Measurements from ENCODE around the gene ZNRF1. TPM values are rescaled to one million over a fixed set of nuclear protein-coding genes. Genes with fewer than 3 reads are reported as not detected.
A peak's percentile ranks its signal among the peaks of the same experiment; 100 is the strongest.

ZNRF1 gene
- total and polyA plus RNA-seq, 10 of the 15 experiments (the other 5 are each of a cell fraction or from before 2014, with no cell fraction given), result 5.8 to 25.9 (median 14.3) TPM

GRCh38 chr16:75074304-75074793, 75.5 kb downstream of the ZNRF1 start:
- H3K9ac ChIP-seq (ENCODE audit: control insufficient read depth, insufficient read depth, low read length), result no peak overlapping the region
- ATAC-seq (no peak), DNase-seq (ENCODE audit: low read depth, low spot score) (no peak), FAIRE-seq (no peak)
- BruUV-seq (replicated peaks), result no TSS peak
- SMC1A ChIA-PET (ENCODE audit: uncharacterized antibody, unreplicated experiment), result interaction anchor here (0.9 to 1.6 kb wide), 10 partner anchors 12 to 82 kb away, joined by 3 to 10 read pairs (median 4); partner anchors contain the start of gene ZNRF1
- peaks cover 21% of the 10 kb centered on the region for H3K4me1 ChIP-seq (ENCODE audit: control insufficient read depth, insufficient read depth, low read length)
- intact Hi-C loops (cut with micrococcal nuclease; ENCODE audit: unreplicated experiment) (no loop called here), in situ Hi-C loops (cut with MboI) (no loop called here)
- H2AFZ ChIP-seq (ENCODE audit: control insufficient read depth, low read depth, low read length), result no peak overlapping the region
- peaks cover 12% of the 10 kb centered on the region for H3K79me2 ChIP-seq (ENCODE audit: control insufficient read depth, insufficient read depth, low read length)
- H3K9me3 ChIP-seq (replicated peaks; ENCODE audit: control insufficient read depth, insufficient read depth, low read length), result no peaks in the 10 kb centered on the region
- no peaks in the 10 kb centered on the region for H3K36me3 ChIP-seq (ENCODE audit: control insufficient read depth in 2 of 2, insufficient read depth in 2 of 2, low read length in 1 of 2)
- no peak overlapping the region for H3K4me2 ChIP-seq (ENCODE audit: control insufficient read depth, insufficient read depth)
- H3K4me3 ChIP-seq, result no peak overlapping the region
- TF ChIP-seq RUNX3 (IDR thresholded peaks at IDR 0.05; ENCODE audit: low read length) (0 out of 2 replicates have a peak, but pooled peaks have one; percentile 4), IKZF1 (conservative IDR thresholded peaks at IDR 0.05) (no peak)
- RAD21 ChIA-PET (ENCODE audit: unreplicated experiment), result interaction anchor here (1.1 to 2.8 kb wide), 4 partner anchors 37 to 365 kb away, joined by 3 to 9 read pairs (median 6); no protein-coding TSS in a partner anchor
- POLR2A ChIA-PET, result interaction anchor here (0.6 to 1.4 kb wide), 3 partner anchors 39 to 107 kb away, joined by 3 to 5 read pairs (median 4); no protein-coding TSS in a partner anchor
- CTCF ChIA-PET, result interaction anchor here (0.6 to 1.6 kb wide), 5 partner anchors 10 to 212 kb away, joined by 3 to 7 read pairs (median 6); partner anchors contain the start of gene ZNRF1
- H3K27ac ChIP-seq (ENCODE audit: control insufficient read depth, insufficient read depth), result no peak overlapping the region
- no peaks in the 10 kb centered on the region for H4K20me1 ChIP-seq (ENCODE audit: control insufficient read depth, insufficient read depth)
- no peaks in the 10 kb centered on the region for H3K27me3 ChIP-seq (replicated peaks in 1 of 2; ENCODE audit: control insufficient read depth in 2 of 2, insufficient read depth in 2 of 2, low read length in 1 of 2)
- 63% methylated on average over 4 of the region's 4 CpGs for WGBS (ENCODE audit: insufficient coverage, insufficient replicate concordance, low lambda C conversion rate, missing lambda C conversion rate)

GRCh38 chr16:75074920-75075687, 76.3 kb downstream of the ZNRF1 start:
- peaks cover 12% of the 10 kb centered on the region for H3K79me2 ChIP-seq (ENCODE audit: control insufficient read depth, insufficient read depth, low read length)
- H3K9me3 ChIP-seq (replicated peaks; ENCODE audit: control insufficient read depth, insufficient read depth, low read length), result no peaks in the 10 kb centered on the region
- peak overlapping the region; percentile 97 for H3K4me2 ChIP-seq (ENCODE audit: control insufficient read depth, insufficient read depth)
- H3K27me3 ChIP-seq (replicated peaks in 1 of 2; ENCODE audit: control insufficient read depth in 2 of 2, insufficient read depth in 2 of 2, low read length in 1 of 2), result no peaks in the 10 kb centered on the region
- peak overlapping the region; percentile 41; the same call in 1 of the 2 replicates for H3K4me3 ChIP-seq
- SMC1A ChIA-PET (ENCODE audit: uncharacterized antibody, unreplicated experiment), result interaction anchor here (0.9 to 1.6 kb wide), 12 partner anchors 12 to 82 kb away, joined by 3 to 10 read pairs (median 4); partner anchors contain the start of gene ZNRF1
- RAD21 ChIA-PET (ENCODE audit: unreplicated experiment), result interaction anchor here (1.1 to 2.8 kb wide), 5 partner anchors 31 to 365 kb away, joined by 3 to 9 read pairs (median 5); no protein-coding TSS in a partner anchor
- no peaks in the 10 kb centered on the region for H3K36me3 ChIP-seq (ENCODE audit: control insufficient read depth in 2 of 2, insufficient read depth in 2 of 2, low read length in 1 of 2)
- CTCF ChIA-PET, result interaction anchor here (1.0 to 2.1 kb wide), 5 partner anchors 36 to 212 kb away, joined by 4 to 9 read pairs (median 6); partner anchors contain the start of gene ZNRF1
- H4K20me1 ChIP-seq (ENCODE audit: control insufficient read depth, insufficient read depth), result no peaks in the 10 kb centered on the region
- peak overlapping the region; percentile 77 for H2AFZ ChIP-seq (ENCODE audit: control insufficient read depth, low read depth, low read length)
- 2% methylated on average over 12 of the region's 12 CpGs for WGBS (ENCODE audit: insufficient coverage, insufficient replicate concordance, low lambda C conversion rate, missing lambda C conversion rate)
- H3K9ac ChIP-seq (ENCODE audit: control insufficient read depth, insufficient read depth, low read length), result peak overlapping the region; percentile 39
- peak; percentile 90 for FAIRE-seq
- in situ Hi-C loops (cut with MboI), result no loop called here
- no TSS peak for BruUV-seq (replicated peaks)
- POLR2A ChIA-PET, result interaction anchor here (0.6 to 1.4 kb wide), 3 partner anchors 63 to 132 kb away, joined by 3 to 5 read pairs (median 4); no protein-coding TSS in a partner anchor
- ATAC-seq, result peak; percentile 97
- peak; percentile 96 for DNase-seq (ENCODE audit: low read depth, low spot score)
- peak overlapping the region; percentile 80 for H3K27ac ChIP-seq (ENCODE audit: control insufficient read depth, insufficient read depth)
- intact Hi-C loops (cut with micrococcal nuclease; ENCODE audit: unreplicated experiment), result loop anchor here (1.0 to 5.0 kb wide), 3 partner anchors 37 to 77 kb away; no protein-coding TSS in a partner anchor
- peaks cover 21% of the 10 kb centered on the region for H3K4me1 ChIP-seq (ENCODE audit: control insufficient read depth, insufficient read depth, low read length)
- TF ChIP-seq CHD4 (IDR thresholded peaks at IDR 0.05), result no peak
- no peak for TF ChIP-seq BRCA1 (IDR thresholded peaks at IDR 0.05; ENCODE audit: low read depth, low read length)
- TF ChIP-seq CEBPB (IDR thresholded peaks at IDR 0.05; ENCODE audit: borderline replicate concordance in 1 of 2, low read depth in 2 of 2, low read length in 2 of 2), result no peak
- no peak for TF ChIP-seq NFYB (IDR thresholded peaks at IDR 0.05; ENCODE audit: insufficient read depth, low read depth, low read length)
- TF ChIP-seq SUZ12 (IDR thresholded peaks at IDR 0.05; ENCODE audit: unreplicated experiment), result no peak
- TF ChIP-seq IRF4 (IDR thresholded peaks at IDR 0.05; ENCODE audit: low read depth, low read length), result peak; percentile 44; the same call in 1 of the 2 replicates
- TF ChIP-seq ASH2L (IDR thresholded peaks at IDR 0.05; ENCODE audit: borderline replicate concordance, low read depth), result no peak
- TF ChIP-seq DPF2 (IDR thresholded peaks at IDR 0.05), result peak; percentile 83; the same call in 1 of the 2 replicates
- TF ChIP-seq ZBED1 (IDR thresholded peaks at IDR 0.05; ENCODE audit: borderline replicate concordance), result no peak; the same call in 1 of the 2 replicates
- no peak; the same call in 1 of the 2 replicates for TF ChIP-seq SPI1 (IDR thresholded peaks at IDR 0.05; ENCODE audit: borderline replicate concordance, insufficient read depth, low read depth, low read length)
- TF ChIP-seq ZNF622 (IDR thresholded peaks at IDR 0.05), result no peak
- no peak for TF ChIP-seq FOS (IDR thresholded peaks at IDR 0.05; ENCODE audit: borderline replicate concordance, extremely low read depth, insufficient read length)
- TF ChIP-seq GABPA (IDR thresholded peaks at IDR 0.05; ENCODE audit: low read depth), result peak; percentile 15; the same call in 1 of the 2 replicates
- TF ChIP-seq POLR2AphosphoS5 (IDR thresholded peaks at IDR 0.05; ENCODE audit: low read length), result no peak
- TF ChIP-seq CREB1 (IDR thresholded peaks at IDR 0.05; ENCODE audit: low read depth), result peak; percentile 34; the same call in 1 of the 2 replicates

All from GM12878 (cell line).